BE2C (cell line): Measurements from ENCODE around the gene HDAC1.

Experiments used
- DNase-seq: peaks from one replicate; pipeline ENCODE4 v3.0.0-alpha.2; 2020
- H3K27me3 ChIP-seq: fragments of 250-450 bp; sonication (Bioruptor Pico); 2 replicates; pipeline ENCODE4 v1.5.1; 2020; ENCODE audit warnings: mild to moderate bottlenecking
- H3K36me3 ChIP-seq: fragments of 250-450 bp; sonication (Bioruptor Pico); 2 replicates; pipeline ENCODE4 v1.5.1; 2020; ENCODE audit warnings: mild to moderate bottlenecking
- H3K4me1 ChIP-seq: fragments of 250-450 bp; sonication (Bioruptor Pico); 2 replicates; pipeline ENCODE4 v1.5.1; 2020
- H3K4me3 ChIP-seq: 2 replicates; pipeline ENCODE4 v1.5.1; 2011; ENCODE audit warnings: low read depth, low read length
- H3K9me3 ChIP-seq: fragments of 250-450 bp; sonication (Bioruptor Pico); 2 replicates; pipeline ENCODE4 v1.5.1; 2020
- TF ChIP-seq, protein P1 (sequence below): IDR thresholded peaks from 2 replicates; pipeline ENCODE4 v1.5.1; 2012; ENCODE audit warnings: mild to moderate bottlenecking, low read depth, low read length

HDAC1 gene

DNA sequence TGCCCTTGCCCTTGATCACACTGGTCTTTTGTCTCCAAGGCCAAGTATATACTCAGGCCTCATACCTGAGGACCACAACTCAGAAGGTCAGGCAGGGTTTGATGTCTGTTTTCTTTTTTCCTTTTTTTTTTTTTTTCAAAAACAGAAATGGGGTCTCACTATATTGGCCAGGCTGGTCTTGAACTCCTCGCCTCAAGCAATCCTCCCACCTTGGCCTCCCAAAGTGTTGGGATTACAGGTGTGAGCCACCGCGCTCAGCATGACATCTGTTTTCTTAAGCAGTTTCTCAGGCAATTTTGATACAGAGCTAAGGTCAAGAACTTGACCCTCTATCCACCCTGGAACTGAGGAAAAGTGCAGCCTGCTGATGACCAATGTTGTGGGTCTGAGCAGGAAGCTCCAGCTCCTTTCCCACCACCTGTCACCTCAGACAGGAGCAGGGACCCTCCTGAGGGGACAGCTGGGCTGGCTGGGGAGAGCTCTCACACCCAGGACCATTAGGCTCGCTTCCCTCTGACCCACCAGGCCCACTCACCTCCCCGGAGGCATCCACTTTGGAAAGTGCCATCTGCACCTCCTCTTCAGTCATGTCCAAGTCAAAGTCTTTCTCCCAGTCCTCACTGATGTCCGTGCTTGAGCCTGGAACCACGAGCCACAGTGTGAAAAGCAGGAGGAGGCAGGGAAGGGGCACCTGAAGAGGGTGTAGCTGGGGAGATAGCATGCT, 76.2 kb downstream of the HDAC1 start:
- H3K9me3 ChIP-seq = no peaks in the 10 kb centered on the region
- no peaks in the 10 kb centered on the region for H3K36me3 ChIP-seq
- TF ChIP-seq, protein P1, sequence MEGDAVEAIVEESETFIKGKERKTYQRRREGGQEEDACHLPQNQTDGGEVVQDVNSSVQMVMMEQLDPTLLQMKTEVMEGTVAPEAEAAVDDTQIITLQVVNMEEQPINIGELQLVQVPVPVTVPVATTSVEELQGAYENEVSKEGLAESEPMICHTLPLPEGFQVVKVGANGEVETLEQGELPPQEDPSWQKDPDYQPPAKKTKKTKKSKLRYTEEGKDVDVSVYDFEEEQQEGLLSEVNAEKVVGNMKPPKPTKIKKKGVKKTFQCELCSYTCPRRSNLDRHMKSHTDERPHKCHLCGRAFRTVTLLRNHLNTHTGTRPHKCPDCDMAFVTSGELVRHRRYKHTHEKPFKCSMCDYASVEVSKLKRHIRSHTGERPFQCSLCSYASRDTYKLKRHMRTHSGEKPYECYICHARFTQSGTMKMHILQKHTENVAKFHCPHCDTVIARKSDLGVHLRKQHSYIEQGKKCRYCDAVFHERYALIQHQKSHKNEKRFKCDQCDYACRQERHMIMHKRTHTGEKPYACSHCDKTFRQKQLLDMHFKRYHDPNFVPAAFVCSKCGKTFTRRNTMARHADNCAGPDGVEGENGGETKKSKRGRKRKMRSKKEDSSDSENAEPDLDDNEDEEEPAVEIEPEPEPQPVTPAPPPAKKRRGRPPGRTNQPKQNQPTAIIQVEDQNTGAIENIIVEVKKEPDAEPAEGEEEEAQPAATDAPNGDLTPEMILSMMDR = no peak
- no peaks in the 10 kb centered on the region for H3K27me3 ChIP-seq
- no peaks in the 10 kb centered on the region for H3K4me1 ChIP-seq
- no peak for DNase-seq
- H3K4me3 ChIP-seq = no peak overlapping the region

DNA sequence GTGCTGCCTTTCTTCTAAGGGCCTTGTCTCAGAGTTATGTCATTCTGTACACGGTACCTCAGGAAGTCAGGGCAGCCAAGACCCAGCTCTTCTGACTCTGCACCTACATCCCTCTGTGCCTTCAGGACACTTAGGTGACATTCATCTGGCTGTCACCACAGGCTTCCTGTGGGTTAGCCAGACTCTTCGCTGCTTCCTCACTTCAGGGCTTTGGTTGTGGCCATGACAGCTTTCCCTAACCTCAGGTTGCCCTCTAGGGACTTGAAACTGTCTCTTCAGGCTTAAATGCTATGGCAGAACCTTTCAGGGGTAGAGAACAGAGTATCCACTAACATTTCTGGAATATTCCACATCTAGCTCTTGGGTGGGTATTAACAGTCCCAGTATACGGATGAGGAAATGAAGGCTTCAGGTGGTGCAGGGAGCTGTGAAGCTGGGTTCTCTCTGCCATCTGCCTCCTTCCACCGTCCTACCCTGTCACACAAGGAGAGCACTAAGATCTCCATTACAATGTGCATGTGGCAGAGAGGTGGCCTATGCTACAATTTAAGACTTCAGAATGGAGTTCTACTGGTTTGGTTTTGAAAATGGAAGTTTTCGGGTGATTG, 80.4 kb downstream of the HDAC1 start:
- DNase-seq = no peak
- TF ChIP-seq, protein P1 = no peak
- Histone ChIP-seq H3K4me1 (no peaks in the 10 kb centered on the region), H3K9me3 (no peaks in the 10 kb centered on the region), H3K36me3 (no peaks in the 10 kb centered on the region), H3K27me3 (no peaks in the 10 kb centered on the region), H3K4me3 (no peak overlapping the region)

DNA sequence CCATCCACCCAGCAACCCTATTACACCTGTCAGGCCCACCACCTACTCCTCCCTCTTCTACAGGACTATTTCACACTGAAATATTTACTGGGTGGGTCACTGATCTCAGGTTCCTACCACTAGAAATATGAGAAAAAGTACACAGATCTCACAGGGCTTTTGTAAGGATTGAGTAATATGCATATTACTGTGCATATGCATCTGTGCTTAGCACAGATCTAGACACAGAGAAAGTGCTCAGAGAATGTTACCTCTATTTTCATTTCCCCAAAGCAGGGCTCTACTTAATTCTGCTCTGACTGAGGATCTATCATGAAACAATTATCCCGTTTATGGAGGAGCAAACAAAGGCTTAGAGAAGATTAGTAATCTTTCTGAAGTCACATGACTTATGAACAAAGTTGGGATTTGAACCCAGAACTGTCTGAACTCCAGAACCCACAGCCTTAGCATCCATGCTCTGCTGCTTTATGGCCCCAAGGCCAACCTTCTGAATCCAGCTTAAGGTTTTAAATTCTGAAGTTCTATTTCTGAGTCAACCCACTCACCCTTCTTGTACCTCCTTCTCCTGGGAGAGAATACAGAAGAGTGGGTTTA, 82.2 kb downstream of the HDAC1 start:
- no peaks in the 10 kb centered on the region for H3K27me3 ChIP-seq
- no peaks in the 10 kb centered on the region for H3K9me3 ChIP-seq
- H3K4me1 ChIP-seq = no peaks in the 10 kb centered on the region
- TF ChIP-seq, protein P1 = no peak
- H3K4me3 ChIP-seq = no peak overlapping the region
- H3K36me3 ChIP-seq = no peaks in the 10 kb centered on the region
- no peak for DNase-seq

DNA sequence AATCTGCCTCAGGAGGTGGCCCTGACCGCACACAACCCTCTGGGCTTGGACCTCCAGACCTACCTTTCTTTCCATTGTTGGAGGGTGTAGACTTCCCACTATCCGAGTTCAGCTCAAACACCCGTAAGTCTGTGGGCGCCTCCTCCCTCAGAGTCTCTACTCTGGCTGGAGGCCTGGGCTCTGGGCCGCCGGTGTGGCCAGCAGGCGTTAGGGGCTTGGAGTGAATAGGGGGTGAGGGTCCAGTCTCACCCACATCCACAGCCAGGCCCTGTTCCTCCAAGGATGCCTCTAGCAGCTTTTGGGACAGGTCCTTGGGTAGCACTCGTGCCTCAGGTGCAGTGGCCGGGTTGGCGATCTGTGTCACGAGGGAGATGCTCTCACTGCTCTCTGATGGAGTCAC, 84.3 kb downstream of the HDAC1 start:
- H3K4me3 ChIP-seq = no peak overlapping the region
- H3K9me3 ChIP-seq = no peaks in the 10 kb centered on the region
- H3K4me1 ChIP-seq = no peaks in the 10 kb centered on the region
- DNase-seq = no peak
- H3K36me3 ChIP-seq = no peaks in the 10 kb centered on the region; the same call in 1 of the 2 replicates
- H3K27me3 ChIP-seq = no peaks in the 10 kb centered on the region
- TF ChIP-seq, protein P1 = no peak

DNA sequence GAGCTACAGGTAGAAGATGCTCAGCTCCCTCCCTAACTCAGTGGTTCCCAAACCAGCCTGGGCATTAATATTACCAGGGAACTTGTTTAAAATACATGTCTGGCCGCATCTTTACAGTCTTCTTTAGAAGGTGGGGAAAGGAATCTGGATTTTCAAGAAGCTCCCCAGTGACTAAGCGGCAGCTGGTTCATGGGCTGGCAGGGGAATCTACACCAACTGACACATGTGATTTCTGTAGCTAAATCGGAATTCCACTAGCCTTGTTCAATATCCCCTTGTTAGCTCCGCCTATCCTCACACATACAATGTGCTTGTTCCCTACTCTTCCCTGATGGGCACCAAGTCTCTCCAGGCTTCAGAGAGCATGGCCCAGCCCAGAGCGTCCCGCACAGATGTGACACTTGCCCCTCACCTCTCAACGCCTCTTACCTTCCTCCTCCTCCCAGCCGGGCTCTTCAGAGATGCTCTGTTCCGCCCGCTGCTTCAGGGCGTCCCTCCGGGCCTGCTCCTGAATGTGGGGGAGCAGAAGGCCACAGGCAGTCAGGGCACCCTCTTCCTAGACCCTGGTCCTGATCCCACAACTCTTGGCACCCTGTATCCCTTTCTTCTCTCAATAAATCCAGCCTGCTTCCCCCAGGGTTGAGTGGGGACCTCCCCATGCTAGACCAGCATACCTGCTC, 85.8 kb downstream of the HDAC1 start:
- no peak for DNase-seq
- H3K27me3 ChIP-seq = no peaks in the 10 kb centered on the region
- no peaks in the 10 kb centered on the region for H3K9me3 ChIP-seq
- no peaks in the 10 kb centered on the region; the same call in 1 of the 2 replicates for H3K36me3 ChIP-seq
- no peaks in the 10 kb centered on the region for H3K4me1 ChIP-seq
- TF ChIP-seq, protein P1 = no peak
- no peak overlapping the region for H3K4me3 ChIP-seq
